ENCODE data around the gene SRSF3.
"Not testable (repeated sequence)": the region's sequence is repeated elsewhere in the genome, so short reads cannot be mapped to it uniquely, and the experiment has no call there.

SRSF3 gene

GRCh38 chr6:36650848-36651478 lies 56.8 kb downstream of the SRSF3 start:
- no peak for DNase-seq

GRCh38 chr6:36651659-36652379 lies 57.7 kb downstream of the SRSF3 start:
- DNase-seq, result no peak

GRCh38 chr6:36654469-36654868 lies 60.3 kb downstream of the SRSF3 start:
- DNase-seq, result not testable (repeated sequence)

Measured in activated CD4-positive, alpha-beta T cell treated with anti-CD3 and anti-CD28 coated beads, Interleukin-2, amount 50 U/mL, for 48 hours (primary cell).